Measurements from ENCODE around the gene LGR4.
"Not testable (repeated sequence)": the region's sequence is repeated elsewhere in the genome, so short reads cannot be mapped to it uniquely, and the experiment has no call there.

The LGR4 gene

GRCh38 chr11:27372164-27372563 is 100.4 kb downstream of the LGR4 start:
- no peak for DNase-seq

- no peak for DNase-seq
Measured at GRCh38 chr11:27371489-27371888, 101.1 kb downstream of the LGR4 start.

GRCh38 chr11:27370374-27370773 is 102.2 kb downstream of the LGR4 start:
- no peak for DNase-seq

- DNase-seq = no peak
Measured at GRCh38 chr11:27367881-27368280, 104.7 kb downstream of the LGR4 start.

GRCh38 chr11:27363576-27364117 is 108.9 kb downstream of the LGR4 start:
- DNase-seq = no peak

- DNase-seq = peak; percentile 88
Measured at GRCh38 chr11:27362749-27363575, 109.6 kb downstream of the LGR4 start, which contains the start of gene CCDC34. Gene CCDC34 (minus strand): TSS chr11:27363215. CDS start chr11:27363194, 21 bp downstream.

- DNase-seq = no peak
Measured at GRCh38 chr11:27361649-27362431, 110.8 kb downstream of the LGR4 start.

GRCh38 chr11:27358296-27358695 is 114.3 kb downstream of the LGR4 start:
- DNase-seq = no peak

GRCh38 chr11:27357250-27357649 is 115.3 kb downstream of the LGR4 start:
- DNase-seq = no peak

- no peak for DNase-seq
Measured at GRCh38 chr11:27356624-27357222, 115.9 kb downstream of the LGR4 start.

- DNase-seq = no peak
Measured at GRCh38 chr11:27355575-27356104, 117.0 kb downstream of the LGR4 start.

GRCh38 chr11:27354359-27354965 is 118.1 kb downstream of the LGR4 start:
- no peak for DNase-seq

- DNase-seq = no peak
Measured at GRCh38 chr11:27353593-27354358, 118.8 kb downstream of the LGR4 start.

GRCh38 chr11:27352781-27353180 is 119.8 kb downstream of the LGR4 start:
- no peak for DNase-seq

GRCh38 chr11:27350511-27350910 is 122.1 kb downstream of the LGR4 start:
- DNase-seq = no peak

- no peak for DNase-seq
Measured at GRCh38 chr11:27349919-27350318, 122.7 kb downstream of the LGR4 start.

GRCh38 chr11:27348340-27348873 is 124.2 kb downstream of the LGR4 start:
- no peak for DNase-seq

GRCh38 chr11:27347359-27348339 is 124.9 kb downstream of the LGR4 start:
- no peak for DNase-seq

- no peak for DNase-seq
Measured at GRCh38 chr11:27339941-27340340, 132.6 kb downstream of the LGR4 start.

- not testable (repeated sequence) for DNase-seq
Measured at GRCh38 chr11:27334764-27335163, 137.8 kb downstream of the LGR4 start.
